Endothelial cell of umbilical vein (primary cell): ENCODE data around the gene CRIM1. TPM values are rescaled to one million over a fixed set of nuclear protein-coding genes. Genes with fewer than 3 reads are reported as not detected.
A peak's percentile ranks its signal among the peaks of the same experiment; 100 is the strongest.

ENCODE experiments used
- BruUV-seq: library from RNA; stranded (reverse); fragments of 400-500 nt; replicated peaks from 2 replicates; lab custom pipeline; 2021; lab: Mats Ljungman, UMichigan
- CTCF ChIA-PET: fragments of 300-600, 350-600 bp; sonication (Branson Sonifier 250); formaldehyde crosslinking; loops from one replicate; lab custom pipeline; 2021; ENCODE audit warnings: antibody characterized with exemption, inconsistent platforms; lab: Charles Lee
- POLR2A ChIA-PET: fragments of 300-600, 350-600 bp; sonication (Branson Sonifier 250); formaldehyde crosslinking; loops from one replicate; lab custom pipeline; 2021; ENCODE audit warnings: antibody characterized with exemption, inconsistent platforms; lab: Charles Lee
- DNase-seq: peaks from one replicate; pipeline ENCODE4 v3.0.0-alpha.2; 2011; ENCODE audit warnings: low read depth, low spot score
- FAIRE-seq: peaks from 2 replicates; lab custom pipeline; 2011; peaks lifted over from hg19 to GRCh38; lab: Jason Lieb, UNC
- H2AFZ ChIP-seq: 2 replicates; pipeline ENCODE4 v1.6.0; 2012; ENCODE audit warnings: low read depth, low read length, control low read depth, inconsistent platforms
- H3K27ac ChIP-seq: 2 replicates; pipeline ENCODE4 v1.5.1; 2011; ENCODE audit warnings: low read depth, mild to moderate bottlenecking, control low read depth, low read length, moderate library complexity; ENCODE audit not compliant: insufficient read depth
- H3K27me3 ChIP-seq, 2 experiments: 2 replicates each; pipeline versions ENCODE4 v1.6.0 to v1.6.1; 2011; ENCODE audit warnings: low read length in 2 of 2, mixed read lengths in 1 of 2; ENCODE audit not compliant: control insufficient read depth in 2 of 2, insufficient read depth in 2 of 2
- H3K36me3 ChIP-seq, 2 experiments: 2 replicates in 1 of 2; 3 replicates in 1 of 2; pipeline ENCODE4 v1.5.1; 2011; ENCODE audit warnings: low read length in 2 of 2, mild to moderate bottlenecking in 1 of 2, moderate library complexity in 1 of 2; ENCODE audit not compliant: control insufficient read depth in 2 of 2, insufficient read depth in 2 of 2; ENCODE audit errors: extremely low read depth in 1 of 2
- H3K4me1 ChIP-seq: 3 replicates; pipeline ENCODE4 v1.5.1; 2011; ENCODE audit warnings: mild to moderate bottlenecking, low read length; ENCODE audit not compliant: control insufficient read depth, insufficient read depth; ENCODE audit errors: extremely low read depth
- H3K4me2 ChIP-seq: 2 replicates; pipeline ENCODE4 v1.6.1; 2011; ENCODE audit warnings: low read length, control low read depth, mixed read lengths; ENCODE audit not compliant: insufficient read depth
- H3K4me3 ChIP-seq, 3 experiments: fragments of 200-600 bp in 1 of 3; sonication (generic), shearing (Covaris generic) in 1 of 3; replicated peaks in 1 of 3; 2 replicates each; pipeline ENCODE4 v1.5.1; 2011 to 2016; ENCODE audit warnings: control low read depth in 3 of 3, low read length in 3 of 3, mild to moderate bottlenecking in 2 of 3, inconsistent platforms in 1 of 3, low read depth in 1 of 3, moderate library complexity in 1 of 3; ENCODE audit not compliant: insufficient read depth in 1 of 3
- H3K79me2 ChIP-seq: 2 replicates; pipeline ENCODE4 v1.6.0; 2012; ENCODE audit warnings: low read length, inconsistent platforms; ENCODE audit not compliant: control insufficient read depth, insufficient read depth
- H3K9ac ChIP-seq: replicated peaks from 2 replicates; pipeline ENCODE3; 2011; ENCODE audit warnings: low read length, control low read depth; ENCODE audit not compliant: insufficient read depth; ENCODE audit errors: extremely low read depth
- H3K9me1 ChIP-seq: replicated peaks from 3 replicates; pipeline ENCODE4 v1.6.0; 2011; ENCODE audit warnings: mild to moderate bottlenecking, low read length; ENCODE audit not compliant: control insufficient read depth, insufficient read depth; ENCODE audit errors: extremely low read depth
- H3K9me3 ChIP-seq: replicated peaks from 2 replicates; pipeline ENCODE4 v1.5.1; 2012; ENCODE audit warnings: low read length, inconsistent platforms; ENCODE audit not compliant: control insufficient read depth, insufficient read depth
- H4K20me1 ChIP-seq: replicated peaks from 2 replicates; pipeline ENCODE3; 2011; ENCODE audit warnings: mild to moderate bottlenecking, low read length; ENCODE audit not compliant: control insufficient read depth, insufficient read depth; ENCODE audit errors: extremely low read depth
- EZH2 ChIP-seq: IDR thresholded peaks from 2 replicates; pipeline ENCODE4 v1.6.1; 2012; ENCODE audit warnings: borderline replicate concordance, low read depth, mild to moderate bottlenecking, moderate library complexity, low read length, inconsistent platforms; ENCODE audit not compliant: severe bottlenecking
- GATA2 ChIP-seq: IDR thresholded peaks from 2 replicates; pipeline ENCODE4 v1.7.0; 2011; ENCODE audit warnings: low read depth, mild to moderate bottlenecking, moderate library complexity, mixed read lengths, low read length; ENCODE audit not compliant: insufficient read length, insufficient read depth
- MAX ChIP-seq: IDR thresholded peaks from 2 replicates; pipeline ENCODE4 v1.6.1; 2011; ENCODE audit not compliant: insufficient read depth, insufficient read length
- POLR2A ChIP-seq: IDR thresholded peaks from 2 replicates; pipeline ENCODE4 v1.6.1; 2012; ENCODE audit warnings: low read depth, mild to moderate bottlenecking, control low read depth, low read length
- POLR2AphosphoS5 ChIP-seq: IDR thresholded peaks from 2 replicates; pipeline ENCODE4 v1.6.1; 2012; ENCODE audit warnings: low read depth, mild to moderate bottlenecking, control low read depth, low read length, moderate library complexity; ENCODE audit not compliant: insufficient read depth
- dilution Hi-C: fragments of 300-500 bp; cut with MboI; formaldehyde crosslinking; loops from one replicate; pipeline ENCODE4 v1.15.0; 2019; ENCODE audit warnings: low sequenced_read_pairs; ENCODE audit not compliant: extremely low pct_ligation_motif_present
- intact Hi-C: fragments of 100-400 bp; cut with micrococcal nuclease; formaldehyde crosslinking; loops from one replicate; pipeline ENCODE4 v1.10.0; 2022
- polyA plus RNA-seq, 4 experiments: library from polyadenylated mRNA; depleted of rRNA in 3 of 4; stranded (reverse) in 3 of 4; unstranded in 1 of 4; fragments of >200 nt; gene quantifications; 2 replicates each; pipeline versions ENCODE4 v1.2.1 to v1.2.3, GENCODE V29; 2011 to 2012; ENCODE audit warnings: missing spikeins in 1 of 4
- total RNA-seq: library from RNA; stranded (reverse); gene quantifications from 2 replicates; pipeline ENCODE4 v1.2.3, GENCODE V29; 2021

The CRIM1 gene
- total and polyA plus RNA-seq, 2 donors (not counting 3 experiments of a cell fraction or from before 2014, with no cell fraction given), result 422 to 649 TPM

GRCh38 chr2:36415381-36416022, 59.9 kb downstream of the CRIM1 start:
- Histone ChIP-seq H4K20me1 (peaks cover 4% of the 10 kb centered on the region), H3K36me3 (peaks cover 8 to 32% of the 10 kb centered on the region in 2 experiments), H3K9me1 (no peaks in the 10 kb centered on the region), H3K4me2 (no peak overlapping the region), H3K79me2 (peaks cover 100% of the 10 kb centered on the region), H3K4me1 (peaks cover 86% of the 10 kb centered on the region), H3K27me3 (no peaks in the 10 kb centered on the region), H3K4me3 (no peak overlapping the region), H3K9me3 (no peaks in the 10 kb centered on the region), H3K9ac (no peak overlapping the region), H3K27ac (peak overlapping the region; percentile 42), H2AFZ (no peak overlapping the region)
- POLR2A ChIA-PET, result no interaction called here
- FAIRE-seq, result no peak
- TF ChIP-seq POLR2A, result peak; percentile 51
- no peak for TF ChIP-seq GATA2
- BruUV-seq, result no TSS peak
- DNase-seq, result no peak
- CTCF ChIA-PET, result interaction anchor here (2.0 to 2.2 kb wide), 3 partner anchors 23 to 63 kb away, joined by 6 to 14 read pairs (median 10); no protein-coding TSS in a partner anchor
- intact Hi-C loops (no loop called here), dilution Hi-C loops (no loop called here)

GRCh38 chr2:36416370-36417165, 61.0 kb downstream of the CRIM1 start:
- intact Hi-C loops (no loop called here), dilution Hi-C loops (no loop called here)
- H4K20me1 ChIP-seq, result peaks cover 6% of the 10 kb centered on the region
- no peaks in the 10 kb centered on the region for H3K27me3 ChIP-seq
- DNase-seq (no peak), FAIRE-seq (no peak)
- POLR2A ChIA-PET, result interaction anchor here (0.6 kb wide), 1 partner anchor 280 kb away, joined by 6 read pairs; no protein-coding TSS in a partner anchor
- peaks cover 77% of the 10 kb centered on the region for H3K4me1 ChIP-seq
- peaks cover 100% of the 10 kb centered on the region for H3K79me2 ChIP-seq
- no peak overlapping the region for H3K4me2 ChIP-seq
- H3K36me3 ChIP-seq, result peaks cover 8 to 29% of the 10 kb centered on the region in 2 experiments
- no TSS peak for BruUV-seq
- H3K27ac ChIP-seq, result no peak overlapping the region
- H3K9me3 ChIP-seq, result no peaks in the 10 kb centered on the region
- no peaks in the 10 kb centered on the region for H3K9me1 ChIP-seq
- CTCF ChIA-PET, result interaction anchor here (1.2 to 2.7 kb wide), 5 partner anchors 28 to 64 kb away, joined by 3 to 8 read pairs (median 4); no protein-coding TSS in a partner anchor
- H3K9ac ChIP-seq, result no peak overlapping the region
- no peak overlapping the region for H2AFZ ChIP-seq
- TF ChIP-seq MAX, result no peak
- peak; percentile 61 for TF ChIP-seq POLR2A
- TF ChIP-seq POLR2AphosphoS5, result peak; percentile 51
- no peak for TF ChIP-seq EZH2
- H3K4me3 ChIP-seq, result no peak overlapping the region
